ENCODE measurements around the gene KCP. TPM values are rescaled to one million over a fixed set of nuclear protein-coding genes. Genes with fewer than 3 reads are reported as not detected.
A peak's percentile ranks its signal among the peaks of the same experiment; 100 is the strongest.

The KCP gene
- polyA plus RNA-seq, 1 donor (not counting 4 experiments of a cell fraction or from before 2014, with no cell fraction given) = not detected

DNA sequence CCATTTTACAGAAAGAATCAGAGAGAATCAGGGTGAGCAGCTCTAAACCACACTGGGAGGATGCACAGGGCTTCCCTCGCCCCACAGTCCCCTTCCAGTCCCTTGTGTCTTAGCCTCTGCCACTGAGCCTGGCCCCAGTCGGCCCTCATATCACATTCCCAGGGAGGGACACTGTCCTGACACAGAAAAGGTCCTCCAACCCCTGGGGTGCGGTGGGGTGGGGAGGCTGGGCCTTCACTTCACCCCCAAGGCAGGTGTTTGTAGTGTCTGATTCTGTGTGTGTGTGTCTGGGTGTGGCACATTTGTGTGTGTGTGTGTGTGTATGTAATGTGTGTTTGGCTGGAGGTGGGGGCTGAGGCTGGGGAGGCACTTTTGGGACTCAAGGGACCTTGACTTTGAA, 1.8 kb upstream of the KCP start:
- Histone ChIP-seq H3K36me3 (ENCODE audit: control insufficient read depth in 2 of 2, extremely low read depth in 1 of 2, insufficient read depth in 2 of 2, low read length in 2 of 2) (no peaks in the 10 kb centered on the region), H3K9me3 (ENCODE audit: control insufficient read depth, low read depth, low read length) (no peaks in the 10 kb centered on the region), H3K27me3 (ENCODE audit: control insufficient read depth, extremely low read depth, insufficient read depth, low read length) (peaks cover 68% of the 10 kb centered on the region), H3K79me2 (ENCODE audit: control insufficient read depth, insufficient read depth, low read length) (no peaks in the 10 kb centered on the region), H3K4me3 (ENCODE audit: control insufficient read depth in 2 of 3, extremely low read depth in 1 of 3, insufficient read depth in 2 of 3, low read depth in 1 of 3, low read length in 3 of 3) (no peak overlapping the region), H3K4me2 (ENCODE audit: control insufficient read depth, extremely low read depth, insufficient read depth, low read depth, low read length) (no peak overlapping the region), H4K20me1 (ENCODE audit: control insufficient read depth, extremely low read depth, insufficient read depth, low read length) (no peaks in the 10 kb centered on the region), H2AFZ (ENCODE audit: control insufficient read depth, low read length) (no peak overlapping the region), H3K27ac (ENCODE audit: control insufficient read depth, insufficient read depth, low read length) (no peak overlapping the region), H3K9me1 (ENCODE audit: control insufficient read depth, extremely low read depth, insufficient read depth, low read length) (no peaks in the 10 kb centered on the region), H3K4me1 (ENCODE audit: control insufficient read depth, extremely low read depth, insufficient read depth, low read length) (no peaks in the 10 kb centered on the region), H3K9ac (ENCODE audit: control insufficient read depth, extremely low read depth, insufficient read depth, low read length) (no peak overlapping the region)
- TF ChIP-seq, protein P1, sequence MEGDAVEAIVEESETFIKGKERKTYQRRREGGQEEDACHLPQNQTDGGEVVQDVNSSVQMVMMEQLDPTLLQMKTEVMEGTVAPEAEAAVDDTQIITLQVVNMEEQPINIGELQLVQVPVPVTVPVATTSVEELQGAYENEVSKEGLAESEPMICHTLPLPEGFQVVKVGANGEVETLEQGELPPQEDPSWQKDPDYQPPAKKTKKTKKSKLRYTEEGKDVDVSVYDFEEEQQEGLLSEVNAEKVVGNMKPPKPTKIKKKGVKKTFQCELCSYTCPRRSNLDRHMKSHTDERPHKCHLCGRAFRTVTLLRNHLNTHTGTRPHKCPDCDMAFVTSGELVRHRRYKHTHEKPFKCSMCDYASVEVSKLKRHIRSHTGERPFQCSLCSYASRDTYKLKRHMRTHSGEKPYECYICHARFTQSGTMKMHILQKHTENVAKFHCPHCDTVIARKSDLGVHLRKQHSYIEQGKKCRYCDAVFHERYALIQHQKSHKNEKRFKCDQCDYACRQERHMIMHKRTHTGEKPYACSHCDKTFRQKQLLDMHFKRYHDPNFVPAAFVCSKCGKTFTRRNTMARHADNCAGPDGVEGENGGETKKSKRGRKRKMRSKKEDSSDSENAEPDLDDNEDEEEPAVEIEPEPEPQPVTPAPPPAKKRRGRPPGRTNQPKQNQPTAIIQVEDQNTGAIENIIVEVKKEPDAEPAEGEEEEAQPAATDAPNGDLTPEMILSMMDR (optimal IDR thresholded peaks at IDR 0.05 in 1 of 3, IDR thresholded peaks at IDR 0.05 in 1 of 3, conservative IDR thresholded peaks at IDR 0.05 in 1 of 3; ENCODE audit: extremely low read depth in 1 of 3, insufficient read depth in 2 of 3, low read length in 3 of 3) = no peak
- TF ChIP-seq EZH2 (IDR thresholded peaks at IDR 0.05; ENCODE audit: low read length) = no peak
- FAIRE-seq = no peak
- dilution Hi-C loops (cut with MboI; ENCODE audit: extremely low pct_ligation_motif_present, low sequenced_read_pairs) = no loop called here
- no peak for DNase-seq (ENCODE audit: low read depth, low spot score)

DNA sequence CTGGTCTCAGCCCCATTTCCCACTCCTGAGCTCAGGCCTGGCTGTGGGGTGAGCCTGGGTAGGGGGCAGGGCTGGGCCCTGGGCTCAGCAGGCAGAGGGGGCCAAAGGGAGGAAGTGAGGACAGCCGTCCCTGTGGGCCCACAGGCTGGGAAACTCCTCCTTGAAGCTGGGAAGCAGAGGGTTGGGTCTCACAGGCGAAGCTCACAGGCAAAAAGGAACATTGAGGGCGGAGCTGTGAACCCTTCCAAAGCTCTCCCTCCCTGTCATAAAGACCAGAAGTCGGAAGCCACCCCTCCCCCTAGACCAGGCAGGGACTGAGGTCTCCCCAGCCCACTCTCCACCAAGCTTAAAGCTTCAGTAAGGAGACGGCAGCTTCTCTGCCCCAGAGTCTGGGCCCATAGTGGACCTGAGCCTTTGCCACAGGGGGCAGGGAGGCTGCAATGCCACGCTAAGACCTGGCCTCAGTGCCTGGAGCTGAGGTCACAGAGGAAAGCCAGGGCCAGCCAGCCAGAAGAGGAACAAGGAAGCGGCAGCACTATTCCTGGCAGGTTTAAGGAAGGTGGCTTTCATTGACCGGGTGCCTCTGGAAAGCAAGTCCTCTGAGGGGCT, 1.0 kb upstream of the KCP start:
- Histone ChIP-seq H2AFZ (ENCODE audit: control insufficient read depth, low read length) (no peak overlapping the region), H4K20me1 (ENCODE audit: control insufficient read depth, extremely low read depth, insufficient read depth, low read length) (no peaks in the 10 kb centered on the region), H3K4me2 (ENCODE audit: control insufficient read depth, extremely low read depth, insufficient read depth, low read depth, low read length) (no peak overlapping the region), H3K9me1 (ENCODE audit: control insufficient read depth, extremely low read depth, insufficient read depth, low read length) (no peaks in the 10 kb centered on the region), H3K4me1 (ENCODE audit: control insufficient read depth, extremely low read depth, insufficient read depth, low read length) (no peaks in the 10 kb centered on the region), H3K27me3 (ENCODE audit: control insufficient read depth, extremely low read depth, insufficient read depth, low read length) (peaks cover 66% of the 10 kb centered on the region), H3K4me3 (ENCODE audit: control insufficient read depth in 2 of 3, extremely low read depth in 1 of 3, insufficient read depth in 2 of 3, low read depth in 1 of 3, low read length in 3 of 3) (no peak overlapping the region), H3K9ac (ENCODE audit: control insufficient read depth, extremely low read depth, insufficient read depth, low read length) (no peak overlapping the region), H3K27ac (ENCODE audit: control insufficient read depth, insufficient read depth, low read length) (no peak overlapping the region), H3K9me3 (ENCODE audit: control insufficient read depth, low read depth, low read length) (no peaks in the 10 kb centered on the region), H3K79me2 (ENCODE audit: control insufficient read depth, insufficient read depth, low read length) (no peaks in the 10 kb centered on the region), H3K36me3 (ENCODE audit: control insufficient read depth in 2 of 2, extremely low read depth in 1 of 2, insufficient read depth in 2 of 2, low read length in 2 of 2) (no peaks in the 10 kb centered on the region)
- dilution Hi-C loops (cut with MboI; ENCODE audit: extremely low pct_ligation_motif_present, low sequenced_read_pairs) = no loop called here
- DNase-seq (ENCODE audit: low read depth, low spot score) (no peak), FAIRE-seq (no peak)
- TF ChIP-seq, protein P1 (optimal IDR thresholded peaks at IDR 0.05 in 1 of 3, IDR thresholded peaks at IDR 0.05 in 1 of 3, conservative IDR thresholded peaks at IDR 0.05 in 1 of 3; ENCODE audit: extremely low read depth in 1 of 3, insufficient read depth in 2 of 3, low read length in 3 of 3) = no peak
- peak; percentile 9 for TF ChIP-seq EZH2 (IDR thresholded peaks at IDR 0.05; ENCODE audit: low read length)

Measured in keratinocyte (primary cell).